Activated naive CD4-positive, alpha-beta T cell treated with anti-CD3 and anti-CD28 coated beads, Interleukin-2, amount 50 U/mL, for 72 hours (primary cell): ENCODE data around the gene OR51S1. TPM values are rescaled to one million over a fixed set of nuclear protein-coding genes. Genes with fewer than 3 reads are reported as not detected.
"Not testable (repeated sequence)": the region's sequence is repeated elsewhere in the genome, so short reads cannot be mapped to it uniquely, and the experiment has no call there.

ENCODE experiments used
- ATAC-seq, 2 donors: fragments of 150-1000 bp; cut with Tn5 transposase; 2 replicates each; pipeline ENCODE4 v1.10.0; 2021; ENCODE audit warnings: mild to moderate bottlenecking in 2 of 2, moderate library complexity in 2 of 2
- DNase-seq, 2 donors: peaks; one replicate each; pipeline ENCODE4 v3.0.0; 2021 to 2022; ENCODE audit warnings: low spot score in 2 of 2
- H3K27ac Mint-ChIP-seq, 2 donors: one replicate each; pipeline ENCODE4 v1.8.0; 2022; ENCODE audit warnings: mild to moderate bottlenecking in 2 of 2, mixed read lengths in 2 of 2
- H3K36me3 Mint-ChIP-seq, 2 donors: one replicate each; pipeline ENCODE4 v1.8.0; 2022; ENCODE audit warnings: mixed read lengths in 2 of 2
- H3K9me3 Mint-ChIP-seq, 2 donors: one replicate each; pipeline ENCODE4 v1.8.0; 2022; ENCODE audit warnings: mixed read lengths in 2 of 2
- total RNA-seq, 2 donors: library from RNA; stranded (reverse); gene quantifications; one replicate each; pipeline ENCODE4 v1.2.3, GENCODE V29; 2022

The OR51S1 gene
- total RNA-seq, 2 donors from 2014 or later = not detected

DNA sequence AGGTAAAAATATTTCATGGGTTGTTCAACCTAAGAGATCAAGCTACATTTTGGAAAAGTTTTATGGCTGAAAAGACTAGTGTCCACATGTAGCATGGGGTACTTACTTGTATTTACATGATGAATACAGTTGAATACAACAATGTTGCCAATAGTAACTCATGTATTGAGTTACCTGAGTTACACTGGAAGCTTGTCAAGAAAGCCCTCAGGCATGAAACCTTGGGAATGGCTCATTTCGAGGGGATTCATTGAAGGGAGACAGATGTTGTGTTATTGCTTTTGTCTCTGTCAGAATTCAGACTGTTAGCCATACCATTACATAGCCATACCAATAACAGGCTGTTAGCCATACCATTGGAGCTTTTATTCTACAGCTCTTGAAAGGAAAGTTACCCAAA, 18.7 kb downstream of the OR51S1 start:
- H3K27ac Mint-ChIP-seq = no peak overlapping the region
- H3K36me3 Mint-ChIP-seq = no peaks in the 10 kb centered on the region
- no peaks in the 10 kb centered on the region for H3K9me3 Mint-ChIP-seq
- DNase-seq (no peak), ATAC-seq (no peak)

DNA sequence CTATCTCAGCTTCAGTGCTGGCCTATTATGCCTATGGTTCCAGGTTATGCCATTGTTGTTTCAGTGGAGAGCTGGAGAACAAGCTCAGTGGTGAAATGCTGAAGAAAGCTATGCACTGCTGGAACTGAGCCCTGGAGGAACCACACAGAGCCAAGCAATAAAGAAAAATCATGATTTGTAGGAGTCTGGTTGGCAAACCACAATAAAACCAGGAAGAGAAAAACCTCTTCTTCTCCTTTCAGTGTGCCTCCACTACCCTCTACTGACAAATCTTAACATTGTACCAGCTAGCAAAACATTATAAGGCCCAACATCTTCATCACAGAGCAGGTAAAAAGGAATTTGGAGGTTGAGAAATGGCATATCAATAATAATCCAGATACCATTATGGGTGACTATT, 22.6 kb downstream of the OR51S1 start:
- Mint-ChIP-seq H3K36me3 (no peaks in the 10 kb centered on the region), H3K9me3 (no peaks in the 10 kb centered on the region), H3K27ac (no peak overlapping the region)
- ATAC-seq (no peak), DNase-seq (no peak)

- H3K36me3 Mint-ChIP-seq = no peaks in the 10 kb centered on the region
- ATAC-seq (no peak), DNase-seq (no peak)
- no peak overlapping the region for H3K27ac Mint-ChIP-seq
- H3K9me3 Mint-ChIP-seq = no peaks in the 10 kb centered on the region
Measured at GRCh38 chr11:4825132-4825531, 23.9 kb downstream of the OR51S1 start.

GRCh38 chr11:4821021-4821420, 28.0 kb downstream of the OR51S1 start, which contains the start of gene OR51F2:
TSS of gene OR51F2 (plus strand) at chr11:4821321. CDS start at chr11:4821422, 101 bp downstream.
- no peaks in the 10 kb centered on the region for H3K36me3 Mint-ChIP-seq
- ATAC-seq = no peak
- H3K9me3 Mint-ChIP-seq = no peaks in the 10 kb centered on the region
- DNase-seq = no peak
- H3K27ac Mint-ChIP-seq = no peak within 1 kb of the TSS

GRCh38 chr11:4809246-4809645, 39.8 kb downstream of the OR51S1 start:
- no peak for ATAC-seq
- no peaks in the 10 kb centered on the region for H3K9me3 Mint-ChIP-seq
- no peaks in the 10 kb centered on the region for H3K36me3 Mint-ChIP-seq
- DNase-seq = no peak
- no peak overlapping the region for H3K27ac Mint-ChIP-seq

DNA sequence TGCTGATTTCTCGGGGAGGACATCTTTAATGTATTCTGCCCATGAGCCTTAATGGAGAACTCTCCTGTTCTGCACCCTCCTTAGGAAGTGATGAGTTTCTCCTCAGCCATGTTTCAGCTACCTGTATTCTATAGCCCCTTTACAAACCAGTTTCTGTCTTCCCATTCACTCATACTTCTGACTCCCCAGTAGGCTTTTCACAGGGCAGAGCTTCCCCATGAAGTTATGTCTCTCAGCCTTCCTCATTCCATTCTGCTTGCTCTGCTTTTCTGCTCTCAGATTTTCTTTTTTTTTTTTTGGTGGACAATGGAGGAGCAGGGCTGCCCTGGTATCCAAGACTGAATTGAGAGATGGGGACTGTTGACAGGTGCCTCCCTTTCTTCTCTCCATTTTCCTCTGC, 40.5 kb downstream of the OR51S1 start:
- peaks cover 0 to 5% of the 10 kb centered on the region in 2 donors for H3K9me3 Mint-ChIP-seq
- no peak overlapping the region for H3K27ac Mint-ChIP-seq
- ATAC-seq (no peak), DNase-seq (no peak)
- no peaks in the 10 kb centered on the region for H3K36me3 Mint-ChIP-seq

GRCh38 chr11:4804280-4804679, 44.7 kb downstream of the OR51S1 start, which contains the start of gene OR52R1:
TSS of gene OR52R1 (minus strand) at chr11:4804380. CDS start at chr11:4804380, 0 bp downstream.
- no peak within 1 kb of the TSS for H3K27ac Mint-ChIP-seq
- H3K9me3 Mint-ChIP-seq = peaks cover 0 to 5% of the 10 kb centered on the region in 2 donors
- no peaks in the 10 kb centered on the region for H3K36me3 Mint-ChIP-seq
- DNase-seq (no peak), ATAC-seq (no peak)

DNA sequence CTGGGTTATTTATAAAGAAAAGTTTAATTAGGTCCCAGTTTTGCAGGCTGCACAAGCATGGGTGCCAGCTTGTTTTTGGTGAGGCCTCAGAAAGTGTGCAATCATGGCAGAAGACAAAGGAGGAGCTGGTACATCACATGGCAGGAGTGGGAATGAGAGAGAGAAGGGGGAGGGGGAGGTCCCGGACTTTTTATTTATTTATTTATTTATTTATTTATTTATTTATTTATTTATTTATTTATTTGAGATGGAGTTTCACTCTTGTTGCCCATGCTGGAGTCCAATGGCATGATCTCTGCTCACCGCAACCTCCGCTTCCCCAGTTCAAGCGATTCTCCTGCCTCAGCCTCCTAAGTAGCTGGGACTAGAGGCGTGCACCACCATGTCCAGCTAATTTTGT, 47.7 kb downstream of the OR51S1 start:
- ATAC-seq, H3K9me3 Mint-ChIP-seq, H3K27ac Mint-ChIP-seq, H3K36me3 Mint-ChIP-seq, DNase-seq: not testable (repeated sequence)

GRCh38 chr11:4798427-4799183, 50.4 kb downstream of the OR51S1 start:
- H3K36me3 Mint-ChIP-seq = no peaks in the 10 kb centered on the region
- ATAC-seq (no peak), DNase-seq (no peak)
- H3K9me3 Mint-ChIP-seq = no peaks in the 10 kb centered on the region
- H3K27ac Mint-ChIP-seq = no peak overlapping the region

Other genes with a start within 250 kb of the OR51S1 start
- gene TRIM68, start 241.0 kb downstream of the OR51S1 start, total RNA-seq = 10 to 100 TPM in 1 of 2 donors, 1 to 10 TPM in 1; 6.2 to 15.2 TPM
- not detected for gene OR51D1, start 211.7 kb downstream of the OR51S1 start, total RNA-seq
- not detected for gene OR51E1, start 205.2 kb downstream of the OR51S1 start, total RNA-seq
- not detected for gene OR51E2, start 151.4 kb downstream of the OR51S1 start, total RNA-seq
- not detected for gene MMP26, start 144.4 kb downstream of the OR51S1 start, total RNA-seq
- not detected for gene OR51F1, start 79.3 kb downstream of the OR51S1 start, total RNA-seq
- gene OR52R1, start 44.8 kb downstream of the OR51S1 start, total RNA-seq = not detected
- not detected for gene OR51F2, start 27.9 kb downstream of the OR51S1 start, total RNA-seq
- gene OR51T1, start 32.7 kb upstream of the OR51S1 start, total RNA-seq = not detected
- not detected for gene OR51A7, start 54.6 kb upstream of the OR51S1 start, total RNA-seq
- gene OR51G2, start 70.1 kb upstream of the OR51S1 start, total RNA-seq = not detected
- gene OR51G1, start 75.1 kb upstream of the OR51S1 start, total RNA-seq = not detected
- gene OR51A4, start 98.4 kb upstream of the OR51S1 start, total RNA-seq = not detected
- gene OR51A2, start 106.5 kb upstream of the OR51S1 start, total RNA-seq = not detected
- not detected for gene OR51L1, start 145.6 kb upstream of the OR51S1 start, total RNA-seq
- not detected for gene OR52J3, start 197.3 kb upstream of the OR51S1 start, total RNA-seq
- gene OR52E2, start 210.4 kb upstream of the OR51S1 start, total RNA-seq = not detected
- not detected for gene OR52E1, start 220.4 kb upstream of the OR51S1 start, total RNA-seq